Lung (tissue), 12 donors: ENCODE data around the gene KIRREL1. TPM values are rescaled to one million over a fixed set of nuclear protein-coding genes. Genes with fewer than 3 reads are reported as not detected.

Experiments used
- ATAC-seq: fragments of 200-7000 bp; cut with Tn5 transposase; one replicate; pipeline ENCODE4 v1.9.1; 2020; ENCODE audit warnings: moderate number of reproducible peaks; ENCODE audit not compliant: insufficient read depth, low FRiP score
- DNase-seq, 3 donors: peaks; one replicate each; pipeline ENCODE4 v3.0.0-alpha.2; 2013 to 2017
- H3K27ac ChIP-seq, 2 donors: one replicate each; pipeline ENCODE4 v1.5.1; 2013; ENCODE audit warnings: mild to moderate bottlenecking in 2 of 2, moderate library complexity in 2 of 2, control low read depth in 1 of 2, inconsistent platforms in 1 of 2, low read depth in 1 of 2, low read length in 1 of 2
- H3K27me3 ChIP-seq, 3 donors: one replicate each; pipeline ENCODE4 v1.5.1; 2013; ENCODE audit warnings: low read length in 2 of 3; ENCODE audit not compliant: control insufficient read depth in 3 of 3, insufficient read depth in 3 of 3
- H3K36me3 ChIP-seq, 4 donors: one replicate each; pipeline ENCODE4 v1.5.1; 2013; ENCODE audit warnings: low read length in 4 of 4, mild to moderate bottlenecking in 1 of 4, moderate library complexity in 1 of 4; ENCODE audit not compliant: control insufficient read depth in 4 of 4, insufficient read depth in 4 of 4
- H3K4me1 ChIP-seq, 5 donors: one replicate each; pipeline ENCODE4 v1.5.1; 2013; ENCODE audit warnings: low read length in 5 of 5, mild to moderate bottlenecking in 2 of 5, moderate library complexity in 1 of 5; ENCODE audit not compliant: control insufficient read depth in 5 of 5, insufficient read depth in 5 of 5
- H3K4me3 ChIP-seq: one replicate; pipeline ENCODE4 v1.5.1; 2013; ENCODE audit warnings: mild to moderate bottlenecking, control low read depth, moderate library complexity
- H3K9ac ChIP-seq, 2 donors: one replicate each; pipeline ENCODE4 v1.5.1; 2013; ENCODE audit warnings: low read length in 2 of 2, control low read depth in 1 of 2; ENCODE audit not compliant: insufficient read depth in 1 of 2
- H3K9me3 ChIP-seq, 4 donors: one replicate each; pipeline ENCODE4 v1.5.1; 2013; ENCODE audit warnings: low read length in 3 of 4, mild to moderate bottlenecking in 1 of 4, moderate library complexity in 1 of 4; ENCODE audit not compliant: control insufficient read depth in 4 of 4, insufficient read depth in 3 of 4
- CTCF ChIP-seq: IDR thresholded peaks from 2 replicates; pipeline ENCODE4 v1.5.1; 2012; ENCODE audit warnings: mild to moderate bottlenecking; ENCODE audit errors: control extremely low read depth, extremely low read depth
- WGBS, 2 donors: extraction: QIAGEN DNeasy Blood & Tissue Kit; methylation state at CpG; one replicate each; pipeline ENCODE4 v1.1.7; 2013; 5-methylcytosine and 5-hydroxymethylcytosine counted together
- polyA plus RNA-seq, 2 donors: library from polyadenylated mRNA; stranded (reverse); fragments of 200-250 nt; gene quantifications; one replicate each; pipeline ENCODE4 v1.2.1, GENCODE V29; 2013
- total RNA-seq, 2 donors: library from RNA; depleted of rRNA in 1 of 2; stranded (reverse); fragments of >200 nt in 1 of 2; gene quantifications; one replicate each; pipeline ENCODE4 v1.2.1, GENCODE V29; 2014 to 2021
- donor health status: control.
- donor health status: control.
- donor health status: Bipolar disorder and iron deficiency.
- donor health status: healthy.
- donor health status: DM: yes; HTN: yes; CAD: no.

Gene KIRREL1
- total and polyA plus RNA-seq, 4 donors = 7.5 to 41.8 (median 26.5) TPM

GRCh38 chr1:158098256-158098655, 104.8 kb downstream of the KIRREL1 start:
- peaks cover 0 to 23% (median 9%) of the 10 kb centered on the region in 4 donors for H3K36me3 ChIP-seq
- no peak for ATAC-seq
- H3K9ac ChIP-seq = no peak overlapping the region
- no peak overlapping the region for H3K4me3 ChIP-seq
- no peak for TF ChIP-seq CTCF
- WGBS, 2 donors = 78 to 86% methylated on average over 5 of the region's 5 CpGs
- H3K27me3 ChIP-seq = peaks cover 0 to 2% (median 0%) of the 10 kb centered on the region in 3 donors
- no peak overlapping the region for H3K27ac ChIP-seq
- peaks cover 0 to 6% (median 0%) of the 10 kb centered on the region in 5 donors for H3K4me1 ChIP-seq
- H3K9me3 ChIP-seq = no peaks in the 10 kb centered on the region
- DNase-seq = no peak

GRCh38 chr1:158099185-158099584, 105.7 kb downstream of the KIRREL1 start:
- no peak overlapping the region for H3K4me3 ChIP-seq
- no peaks in the 10 kb centered on the region for H3K9me3 ChIP-seq
- H3K36me3 ChIP-seq = peaks cover 0 to 14% (median 5%) of the 10 kb centered on the region in 4 donors
- ATAC-seq (no peak), DNase-seq (no peak)
- H3K9ac ChIP-seq = no peak overlapping the region
- H3K4me1 ChIP-seq = peaks cover 0 to 6% (median 0%) of the 10 kb centered on the region in 5 donors
- no peak overlapping the region for H3K27ac ChIP-seq
- no peak for TF ChIP-seq CTCF
- H3K27me3 ChIP-seq = peaks cover 0 to 4% (median 3%) of the 10 kb centered on the region in 3 donors
- 86 to 89% methylated on average over 3 of the region's 3 CpGs for WGBS, 2 donors

- H3K27me3 ChIP-seq = peaks cover 0 to 14% (median 4%) of the 10 kb centered on the region in 3 donors
- H3K4me1 ChIP-seq = peaks cover 0 to 6% (median 0%) of the 10 kb centered on the region in 5 donors
- no peak overlapping the region for H3K27ac ChIP-seq
- H3K9me3 ChIP-seq = no peaks in the 10 kb centered on the region
- peaks cover 0 to 3% (median 0%) of the 10 kb centered on the region in 4 donors for H3K36me3 ChIP-seq
- DNase-seq = peak in 2 of 3 donors; percentile 28 to 40
- 57 to 80% methylated on average over 2 of the region's 2 CpGs for WGBS, 2 donors
- ATAC-seq = no peak
- no peak overlapping the region for H3K9ac ChIP-seq
- TF ChIP-seq CTCF = no peak
- no peak overlapping the region for H3K4me3 ChIP-seq
Observed at GRCh38 chr1:158100498-158100897, 107.1 kb downstream of the KIRREL1 start.

GRCh38 chr1:158101455-158101854, 108.0 kb downstream of the KIRREL1 start:
- DNase-seq (no peak), ATAC-seq (no peak)
- Histone ChIP-seq H3K9me3 (no peaks in the 10 kb centered on the region), H3K27me3 (peaks cover 0 to 14% (median 4%) of the 10 kb centered on the region in 3 donors), H3K36me3 (no peaks in the 10 kb centered on the region), H3K4me3 (no peak overlapping the region), H3K9ac (no peak overlapping the region), H3K4me1 (peaks cover 0 to 6% (median 0%) of the 10 kb centered on the region in 5 donors), H3K27ac (no peak overlapping the region)
- 96 to 99% methylated on average over 2 of the region's 2 CpGs for WGBS, 2 donors
- TF ChIP-seq CTCF = no peak
